ENCODE results near the gene SLC37A1.

DNA sequence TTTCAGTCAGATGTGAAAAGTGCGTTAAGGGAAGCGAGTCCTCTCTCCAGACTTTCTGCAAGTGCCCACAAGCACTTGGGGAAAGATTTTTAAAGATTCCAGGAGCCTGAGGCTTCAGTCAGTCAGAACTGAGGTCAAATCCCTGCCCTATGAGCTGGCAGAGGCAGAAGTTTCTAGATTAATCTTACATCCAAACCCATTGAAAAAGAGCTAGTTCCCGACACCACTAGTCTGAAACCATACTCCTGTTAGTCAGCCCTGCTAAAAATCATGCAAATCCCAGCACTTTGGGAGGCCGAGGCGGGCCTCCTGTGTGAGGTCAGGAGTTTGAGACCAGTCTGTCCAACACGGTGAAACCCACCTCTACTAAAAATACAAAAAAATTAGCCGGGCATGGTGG lies 38.6 kb upstream of the SLC37A1 start:
- TF ChIP-seq CTCF (IDR thresholded peaks at IDR 0.05) (no peak), POLR2A (IDR thresholded peaks at IDR 0.05) (no peak)
